GM12864 (cell line): ENCODE data around the gene GRIN1.

Experiments used
- DNase-seq: peaks from one replicate; pipeline ENCODE4 v3.0.0-alpha.2; 2011; ENCODE audit warnings: low read depth
- H3K4me3 ChIP-seq: 2 replicates; pipeline ENCODE4 v1.5.1; 2011; ENCODE audit warnings: mild to moderate bottlenecking, low read depth, low read length, control low read depth
- TF ChIP-seq, protein P1 (sequence below): IDR thresholded peaks from 2 replicates; pipeline ENCODE4 v1.5.1; 2011; ENCODE audit warnings: low read depth, mild to moderate bottlenecking, moderate library complexity, low read length, control low read depth, inconsistent platforms; ENCODE audit errors: missing control alignments

GRIN1 gene

DNA sequence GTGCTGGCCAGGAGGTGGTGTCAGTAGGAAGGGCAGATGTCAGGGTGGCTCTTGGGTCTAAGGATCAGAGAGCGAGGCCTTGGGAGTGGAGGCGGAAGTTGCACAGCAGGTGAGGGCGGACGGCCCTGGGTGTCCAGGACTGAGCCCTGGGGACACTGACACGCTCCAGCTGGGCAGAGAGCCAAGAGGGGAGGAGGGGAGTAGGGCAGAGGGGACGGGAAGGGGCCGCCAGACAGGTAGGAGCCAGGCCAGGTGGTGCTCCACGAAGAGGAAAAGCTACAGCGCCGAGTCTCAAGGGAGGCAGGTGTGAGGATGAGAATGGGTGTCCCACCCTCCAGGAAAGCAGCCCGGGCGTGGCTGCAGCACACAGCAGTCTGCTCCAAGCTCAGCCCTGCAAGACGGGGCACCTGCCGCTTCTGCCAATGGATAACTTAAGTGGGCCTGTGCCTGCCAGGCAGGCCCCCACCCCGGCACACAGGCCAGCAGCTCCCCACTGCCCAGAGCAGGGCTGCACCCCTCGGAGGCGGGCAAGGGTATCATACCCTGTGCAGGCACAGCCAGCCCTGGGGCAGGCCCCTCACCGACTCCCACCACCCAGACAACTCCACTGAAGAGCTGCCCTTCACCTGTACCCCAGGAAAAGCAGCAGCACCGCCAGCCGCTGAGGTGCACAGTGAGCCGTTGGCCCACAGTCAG is 56.7 kb downstream of the GRIN1 start:
- TF ChIP-seq, protein P1, sequence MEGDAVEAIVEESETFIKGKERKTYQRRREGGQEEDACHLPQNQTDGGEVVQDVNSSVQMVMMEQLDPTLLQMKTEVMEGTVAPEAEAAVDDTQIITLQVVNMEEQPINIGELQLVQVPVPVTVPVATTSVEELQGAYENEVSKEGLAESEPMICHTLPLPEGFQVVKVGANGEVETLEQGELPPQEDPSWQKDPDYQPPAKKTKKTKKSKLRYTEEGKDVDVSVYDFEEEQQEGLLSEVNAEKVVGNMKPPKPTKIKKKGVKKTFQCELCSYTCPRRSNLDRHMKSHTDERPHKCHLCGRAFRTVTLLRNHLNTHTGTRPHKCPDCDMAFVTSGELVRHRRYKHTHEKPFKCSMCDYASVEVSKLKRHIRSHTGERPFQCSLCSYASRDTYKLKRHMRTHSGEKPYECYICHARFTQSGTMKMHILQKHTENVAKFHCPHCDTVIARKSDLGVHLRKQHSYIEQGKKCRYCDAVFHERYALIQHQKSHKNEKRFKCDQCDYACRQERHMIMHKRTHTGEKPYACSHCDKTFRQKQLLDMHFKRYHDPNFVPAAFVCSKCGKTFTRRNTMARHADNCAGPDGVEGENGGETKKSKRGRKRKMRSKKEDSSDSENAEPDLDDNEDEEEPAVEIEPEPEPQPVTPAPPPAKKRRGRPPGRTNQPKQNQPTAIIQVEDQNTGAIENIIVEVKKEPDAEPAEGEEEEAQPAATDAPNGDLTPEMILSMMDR, result no peak
- DNase-seq, result no peak
- no peak overlapping the region for H3K4me3 ChIP-seq

DNA sequence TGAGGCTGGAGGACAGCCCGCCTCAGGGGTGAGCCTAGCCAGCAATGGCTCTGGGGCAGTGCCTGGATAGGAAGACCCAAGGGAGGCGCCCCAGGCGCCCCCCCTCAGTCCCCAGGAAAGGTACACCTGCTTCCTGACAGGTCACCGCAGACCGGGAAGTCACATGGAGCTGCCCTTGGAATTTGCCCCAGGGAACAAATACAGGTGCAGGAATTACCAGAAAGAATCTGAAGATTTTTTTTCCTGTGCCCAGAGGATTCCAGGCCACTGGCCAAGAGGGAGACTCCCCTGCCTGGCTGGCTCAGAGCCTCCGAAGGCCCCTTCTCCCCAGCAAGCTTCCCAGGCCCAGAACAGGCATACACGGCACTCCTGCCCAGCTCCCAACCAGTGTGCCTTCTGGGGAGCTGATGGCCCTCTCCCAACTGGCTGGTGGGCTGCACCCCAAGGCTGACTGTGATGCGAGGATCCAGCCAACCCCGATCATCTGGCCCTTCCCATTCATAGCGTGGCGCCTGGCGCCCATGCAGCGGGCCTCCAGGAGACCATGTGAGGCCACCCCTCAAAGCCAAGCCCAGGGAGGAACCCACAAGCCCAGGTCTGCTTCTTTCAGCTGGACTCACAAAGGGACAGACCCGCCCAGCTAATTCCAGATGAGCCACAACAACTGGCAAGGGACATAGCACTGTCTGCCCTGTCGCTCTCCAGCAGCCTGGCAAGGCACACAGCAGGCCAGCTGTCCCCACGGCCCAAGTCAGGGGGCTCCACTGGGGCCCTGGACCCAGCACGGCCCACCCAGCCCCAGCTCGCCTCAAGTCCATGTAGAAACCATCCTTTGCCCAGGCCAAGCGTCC is 59.3 kb downstream of the GRIN1 start:
- no peak overlapping the region for H3K4me3 ChIP-seq
- DNase-seq, result no peak

DNA sequence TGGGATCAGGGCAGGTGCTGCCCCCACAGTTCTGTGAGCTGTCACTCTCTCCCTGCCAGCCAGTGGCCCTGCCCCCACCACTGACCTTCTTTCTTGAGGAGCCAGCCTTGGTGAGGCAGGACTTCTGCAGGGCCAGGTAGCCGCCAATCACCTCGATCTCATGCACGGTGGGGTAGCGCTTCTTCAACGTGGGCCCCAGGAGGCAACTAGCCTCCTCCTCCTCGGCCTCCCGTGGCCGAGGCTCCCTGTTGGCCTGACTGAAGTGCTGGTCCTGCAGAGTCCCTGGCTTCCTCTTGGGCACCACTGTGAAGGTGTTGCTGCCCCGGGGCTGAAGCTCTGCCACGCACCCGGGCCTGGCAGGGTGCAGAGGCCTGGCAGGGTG is 59.9 kb downstream of the GRIN1 start:
- TF ChIP-seq, protein P1, result no peak
- no peak for DNase-seq
- no peak overlapping the region for H3K4me3 ChIP-seq

More for the DNA sequence above, 59.3 kb downstream of the GRIN1 start:
- TF ChIP-seq, protein P1, result no peak

DNA sequence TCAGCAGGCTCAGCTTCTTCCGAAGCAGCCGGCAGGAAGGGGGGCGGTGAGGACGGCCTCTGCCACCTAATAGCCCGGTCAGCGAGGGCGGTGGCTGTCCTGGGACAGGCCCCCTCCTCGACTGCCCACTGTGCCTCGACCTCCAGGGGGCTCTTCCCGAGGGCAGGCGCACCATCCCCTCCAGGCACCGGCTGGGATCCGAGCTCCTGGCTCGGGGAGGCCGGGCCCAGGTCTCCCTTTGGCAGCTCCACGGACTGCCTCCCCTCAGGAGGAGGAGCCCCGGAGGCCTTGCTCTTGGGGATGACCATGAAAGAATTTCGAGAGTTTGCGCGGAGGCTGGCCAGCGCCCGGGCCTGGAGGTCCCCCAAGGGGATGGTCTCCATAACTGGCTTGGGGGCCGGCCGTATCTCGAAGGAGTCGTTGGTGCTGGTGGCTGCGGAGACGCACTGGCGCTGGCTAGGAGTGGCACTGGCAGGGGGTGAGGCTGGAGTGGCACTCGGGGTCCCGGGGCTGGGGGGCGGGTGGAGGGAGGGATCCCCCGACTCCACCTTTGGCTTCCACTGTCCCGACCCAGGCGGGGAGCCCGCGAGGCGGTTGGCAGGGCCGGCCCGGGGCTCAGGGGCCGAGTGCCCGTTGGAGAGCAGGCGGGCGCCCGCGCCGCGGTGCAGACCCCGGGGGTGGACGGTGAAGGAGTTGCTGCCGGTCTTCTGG is 60.6 kb downstream of the GRIN1 start:
- H3K4me3 ChIP-seq, result peak overlapping the region; percentile 67
- DNase-seq, result no peak
- TF ChIP-seq, protein P1, result no peak

DNA sequence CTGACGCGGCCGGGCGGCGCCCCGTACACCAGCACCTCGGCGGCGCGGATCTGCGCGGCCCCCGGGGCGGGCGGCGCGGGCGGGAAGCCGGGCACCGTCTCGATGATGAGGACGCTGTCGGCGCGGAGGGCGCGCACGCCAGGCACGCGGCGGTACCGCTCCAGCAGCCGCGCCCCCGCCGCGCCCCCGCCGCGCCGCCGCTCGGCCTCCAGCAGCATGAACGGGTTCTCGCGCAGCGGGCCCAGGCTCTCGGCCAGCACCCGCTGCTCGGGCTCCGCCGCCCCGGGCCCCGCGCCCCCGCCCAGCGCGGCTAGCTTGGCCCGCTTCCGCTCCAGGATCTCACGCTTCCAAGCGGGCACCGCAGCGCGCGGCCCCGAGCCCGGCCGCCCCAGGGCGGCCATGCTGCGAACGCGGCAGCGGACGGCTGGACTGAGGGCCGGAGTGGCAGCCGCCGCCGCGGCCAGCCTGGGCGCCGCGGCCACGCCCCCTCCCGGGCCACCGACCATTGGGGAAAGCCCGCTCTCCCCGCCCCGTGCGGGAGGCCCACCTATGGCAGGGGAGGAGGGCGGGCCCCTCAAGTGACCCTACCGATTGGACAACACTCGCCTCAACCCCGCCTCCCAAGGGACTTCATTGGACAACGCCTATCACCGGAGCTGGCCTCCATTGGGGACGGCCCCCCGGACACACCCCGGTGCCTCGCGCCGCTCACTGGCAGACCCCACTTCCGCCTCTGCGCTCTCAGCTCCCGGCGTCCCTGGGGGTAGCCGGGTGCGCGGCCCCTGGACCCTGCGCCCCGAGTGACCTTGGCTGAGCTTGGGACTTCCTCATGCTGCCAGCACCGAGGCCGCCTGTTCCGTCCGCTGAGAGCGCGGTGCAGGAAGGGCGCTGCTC is 61.6 kb downstream of the GRIN1 start, which contains the start of gene TPRN:
TSS of gene TPRN (minus strand) at position 431 of the 894 bp plus-strand sequence. CDS start at position 401, 30 bp downstream.
- TF ChIP-seq, protein P1, result no peak
- H3K4me3 ChIP-seq, result peak within 1 kb of the TSS; percentile 67
- peak; percentile 98 for DNase-seq

DNA sequence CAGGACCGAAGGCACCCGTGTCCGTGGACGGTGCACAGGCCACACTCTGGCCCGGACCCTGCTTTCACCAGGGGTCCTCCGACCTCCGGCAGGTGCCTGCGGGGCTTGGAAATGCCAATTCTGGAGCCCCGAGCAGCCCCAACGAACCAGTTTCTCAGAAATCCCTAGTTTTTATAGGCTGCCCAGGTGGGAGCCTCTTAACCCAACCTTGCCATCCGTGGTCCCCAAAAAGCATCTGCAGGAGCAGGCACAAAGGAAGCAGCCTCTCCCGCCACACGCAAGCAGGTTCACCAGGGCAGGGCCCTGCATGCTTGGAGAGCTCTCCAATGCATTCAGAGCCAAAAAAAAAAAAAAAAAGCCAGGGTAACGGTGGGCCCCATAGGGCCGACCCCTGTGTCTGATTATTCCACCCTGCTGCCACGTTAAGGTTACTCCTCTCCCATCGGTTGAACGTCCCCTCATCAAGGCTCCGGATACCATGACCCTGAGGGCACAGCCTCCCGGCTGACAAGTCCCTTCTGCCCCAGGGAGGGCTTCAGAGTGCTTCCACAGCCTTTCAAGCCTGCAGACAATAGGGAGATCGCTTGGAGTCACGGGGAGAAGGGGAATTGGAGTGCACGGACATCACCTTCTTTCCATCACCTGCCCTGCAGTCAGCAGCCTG is 62.4 kb downstream of the GRIN1 start:
- H3K4me3 ChIP-seq, result peak overlapping the region; percentile 67
- no peak for DNase-seq
- TF ChIP-seq, protein P1, result no peak
